Measurements from ENCODE around the gene ECHS1.
A peak's percentile ranks its signal among the peaks of the same experiment; 100 is the strongest.
"Not testable (repeated sequence)": the region's sequence is repeated elsewhere in the genome, so short reads cannot be mapped to it uniquely, and the experiment has no call there.

The ECHS1 gene

GRCh38 chr10:133335246-133336117, 37.7 kb downstream of the ECHS1 start:
- peak; percentile 44 for DNase-seq
- in situ Hi-C loops (cut with HindIII; ENCODE audit: low pct_ligation_motif_present, low pct_unique_long_range_greater_than_20kb, low sequenced_read_pairs), result no loop called here

- DNase-seq, result no peak
- in situ Hi-C loops (cut with HindIII; ENCODE audit: low pct_ligation_motif_present, low pct_unique_long_range_greater_than_20kb, low sequenced_read_pairs), result no loop called here
Observed at GRCh38 chr10:133334503-133335245, 38.5 kb downstream of the ECHS1 start.

GRCh38 chr10:133332936-133333699, 40.0 kb downstream of the ECHS1 start:
- in situ Hi-C loops (cut with HindIII; ENCODE audit: low pct_ligation_motif_present, low pct_unique_long_range_greater_than_20kb, low sequenced_read_pairs), result no loop called here
- no peak for DNase-seq

- in situ Hi-C loops (cut with HindIII; ENCODE audit: low pct_ligation_motif_present, low pct_unique_long_range_greater_than_20kb, low sequenced_read_pairs), result no loop called here
- peak; percentile 88 for DNase-seq
Observed at GRCh38 chr10:133329491-133330202, 43.5 kb downstream of the ECHS1 start.

GRCh38 chr10:133328358-133329343, 44.5 kb downstream of the ECHS1 start:
- in situ Hi-C loops (cut with HindIII; ENCODE audit: low pct_ligation_motif_present, low pct_unique_long_range_greater_than_20kb, low sequenced_read_pairs), result no loop called here
- no peak for DNase-seq

- in situ Hi-C loops (cut with HindIII; ENCODE audit: low pct_ligation_motif_present, low pct_unique_long_range_greater_than_20kb, low sequenced_read_pairs), result no loop called here
- DNase-seq, result no peak
Observed at GRCh38 chr10:133327651-133328357, 45.4 kb downstream of the ECHS1 start.

GRCh38 chr10:133326745-133327650, 46.2 kb downstream of the ECHS1 start:
- in situ Hi-C loops (cut with HindIII; ENCODE audit: low pct_ligation_motif_present, low pct_unique_long_range_greater_than_20kb, low sequenced_read_pairs), result no loop called here
- DNase-seq, result no peak

- DNase-seq, result no peak
- in situ Hi-C loops (cut with HindIII; ENCODE audit: low pct_ligation_motif_present, low pct_unique_long_range_greater_than_20kb, low sequenced_read_pairs), result no loop called here
Observed at GRCh38 chr10:133326223-133326551, 47.0 kb downstream of the ECHS1 start.

GRCh38 chr10:133325440-133326222, 47.5 kb downstream of the ECHS1 start:
- no peak for DNase-seq
- in situ Hi-C loops (cut with HindIII; ENCODE audit: low pct_ligation_motif_present, low pct_unique_long_range_greater_than_20kb, low sequenced_read_pairs), result no loop called here

- no peak for DNase-seq
- in situ Hi-C loops (cut with HindIII; ENCODE audit: low pct_ligation_motif_present, low pct_unique_long_range_greater_than_20kb, low sequenced_read_pairs), result no loop called here
Observed at GRCh38 chr10:133324857-133325260, 48.3 kb downstream of the ECHS1 start.

GRCh38 chr10:133324198-133324792, 48.9 kb downstream of the ECHS1 start:
- peak; percentile 57 for DNase-seq
- in situ Hi-C loops (cut with HindIII; ENCODE audit: low pct_ligation_motif_present, low pct_unique_long_range_greater_than_20kb, low sequenced_read_pairs), result no loop called here

GRCh38 chr10:133322064-133322709, 51.0 kb downstream of the ECHS1 start:
- DNase-seq; in situ Hi-C loops (cut with HindIII; ENCODE audit: low pct_ligation_motif_present, low pct_unique_long_range_greater_than_20kb, low sequenced_read_pairs): not testable (repeated sequence)

- DNase-seq; in situ Hi-C loops (cut with HindIII; ENCODE audit: low pct_ligation_motif_present, low pct_unique_long_range_greater_than_20kb, low sequenced_read_pairs): not testable (repeated sequence)
Observed at GRCh38 chr10:133320852-133321422, 52.2 kb downstream of the ECHS1 start.

GRCh38 chr10:133318494-133319127, 54.5 kb downstream of the ECHS1 start:
- peak; percentile 82 for DNase-seq
- in situ Hi-C loops (cut with HindIII; ENCODE audit: low pct_ligation_motif_present, low pct_unique_long_range_greater_than_20kb, low sequenced_read_pairs), result no loop called here
